PFSK-1 (cell line): Measurements from ENCODE around the gene CHIT1.

Experiments used
- FOXP2 ChIP-seq: optimal IDR thresholded peaks from 2 replicates; pipeline ENCODE3; 2011; ENCODE audit warnings: borderline replicate concordance, control low read depth, inconsistent platforms; ENCODE audit not compliant: insufficient read depth; ENCODE audit errors: extremely low read length, extremely low read depth
- POLR2AphosphoS5 ChIP-seq: IDR thresholded peaks from 2 replicates; pipeline ENCODE4 v1.6.1; 2012; ENCODE audit warnings: low read depth, mild to moderate bottlenecking, control low read depth, low read length, moderate library complexity
- SIN3A ChIP-seq: IDR thresholded peaks from 2 replicates; pipeline ENCODE4 v1.6.1; 2012; ENCODE audit warnings: mild to moderate bottlenecking, low read length, moderate library complexity, borderline replicate concordance; ENCODE audit not compliant: insufficient read depth
- TAF1 ChIP-seq: IDR thresholded peaks from 2 replicates; pipeline ENCODE4 v1.6.1; 2012; ENCODE audit warnings: low read length, control low read depth, borderline replicate concordance; ENCODE audit not compliant: insufficient read depth
- TF ChIP-seq, protein P1 (sequence below), 2 experiments: IDR thresholded peaks; 2 replicates each; pipeline versions ENCODE4 v1.6.1 to v1.8.0; 2011 to 2012; ENCODE audit warnings: low read depth in 2 of 2, low read length in 2 of 2, control low read depth in 1 of 2, inconsistent platforms in 1 of 2, mild to moderate bottlenecking in 1 of 2, moderate library complexity in 1 of 2; ENCODE audit not compliant: insufficient read depth in 1 of 2

CHIT1 gene

DNA sequence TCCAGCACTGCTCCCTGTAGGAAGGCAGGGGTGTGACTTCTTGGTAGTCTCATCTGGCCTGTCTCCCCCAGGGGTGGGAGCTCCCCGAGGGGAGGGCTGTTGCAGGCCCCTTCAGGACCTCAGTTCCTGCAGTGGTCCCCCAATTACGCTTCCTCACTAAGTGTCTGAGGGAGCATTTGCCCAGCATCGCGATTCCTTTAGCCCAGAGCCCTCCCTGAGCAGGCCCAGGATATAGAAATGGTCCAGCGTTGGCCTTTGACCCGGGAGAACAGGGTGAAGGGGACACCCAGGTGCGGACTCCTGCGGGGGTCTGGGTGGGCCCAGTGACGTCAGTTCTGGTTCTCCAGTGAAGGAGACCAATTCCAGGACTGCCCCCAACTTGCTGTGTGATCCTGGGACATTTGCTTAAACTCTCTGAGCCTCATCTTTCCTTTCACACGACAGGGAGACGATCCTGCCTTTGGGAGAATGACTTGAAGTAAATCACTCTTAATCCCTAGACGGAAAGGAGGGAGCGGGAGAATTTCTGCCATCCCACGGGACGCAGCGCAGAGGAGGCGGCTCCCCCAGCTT, 43.2 kb upstream of the CHIT1 start:
- TF ChIP-seq TAF1 (no peak), SIN3A (no peak)
- TF ChIP-seq, protein P1, sequence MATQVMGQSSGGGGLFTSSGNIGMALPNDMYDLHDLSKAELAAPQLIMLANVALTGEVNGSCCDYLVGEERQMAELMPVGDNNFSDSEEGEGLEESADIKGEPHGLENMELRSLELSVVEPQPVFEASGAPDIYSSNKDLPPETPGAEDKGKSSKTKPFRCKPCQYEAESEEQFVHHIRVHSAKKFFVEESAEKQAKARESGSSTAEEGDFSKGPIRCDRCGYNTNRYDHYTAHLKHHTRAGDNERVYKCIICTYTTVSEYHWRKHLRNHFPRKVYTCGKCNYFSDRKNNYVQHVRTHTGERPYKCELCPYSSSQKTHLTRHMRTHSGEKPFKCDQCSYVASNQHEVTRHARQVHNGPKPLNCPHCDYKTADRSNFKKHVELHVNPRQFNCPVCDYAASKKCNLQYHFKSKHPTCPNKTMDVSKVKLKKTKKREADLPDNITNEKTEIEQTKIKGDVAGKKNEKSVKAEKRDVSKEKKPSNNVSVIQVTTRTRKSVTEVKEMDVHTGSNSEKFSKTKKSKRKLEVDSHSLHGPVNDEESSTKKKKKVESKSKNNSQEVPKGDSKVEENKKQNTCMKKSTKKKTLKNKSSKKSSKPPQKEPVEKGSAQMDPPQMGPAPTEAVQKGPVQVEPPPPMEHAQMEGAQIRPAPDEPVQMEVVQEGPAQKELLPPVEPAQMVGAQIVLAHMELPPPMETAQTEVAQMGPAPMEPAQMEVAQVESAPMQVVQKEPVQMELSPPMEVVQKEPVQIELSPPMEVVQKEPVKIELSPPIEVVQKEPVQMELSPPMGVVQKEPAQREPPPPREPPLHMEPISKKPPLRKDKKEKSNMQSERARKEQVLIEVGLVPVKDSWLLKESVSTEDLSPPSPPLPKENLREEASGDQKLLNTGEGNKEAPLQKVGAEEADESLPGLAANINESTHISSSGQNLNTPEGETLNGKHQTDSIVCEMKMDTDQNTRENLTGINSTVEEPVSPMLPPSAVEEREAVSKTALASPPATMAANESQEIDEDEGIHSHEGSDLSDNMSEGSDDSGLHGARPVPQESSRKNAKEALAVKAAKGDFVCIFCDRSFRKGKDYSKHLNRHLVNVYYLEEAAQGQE (IDR thresholded peaks at IDR 0.05; ENCODE audit: insufficient read depth in 1 of 2, low read depth in 2 of 2, low read length in 2 of 2), result no peak

DNA sequence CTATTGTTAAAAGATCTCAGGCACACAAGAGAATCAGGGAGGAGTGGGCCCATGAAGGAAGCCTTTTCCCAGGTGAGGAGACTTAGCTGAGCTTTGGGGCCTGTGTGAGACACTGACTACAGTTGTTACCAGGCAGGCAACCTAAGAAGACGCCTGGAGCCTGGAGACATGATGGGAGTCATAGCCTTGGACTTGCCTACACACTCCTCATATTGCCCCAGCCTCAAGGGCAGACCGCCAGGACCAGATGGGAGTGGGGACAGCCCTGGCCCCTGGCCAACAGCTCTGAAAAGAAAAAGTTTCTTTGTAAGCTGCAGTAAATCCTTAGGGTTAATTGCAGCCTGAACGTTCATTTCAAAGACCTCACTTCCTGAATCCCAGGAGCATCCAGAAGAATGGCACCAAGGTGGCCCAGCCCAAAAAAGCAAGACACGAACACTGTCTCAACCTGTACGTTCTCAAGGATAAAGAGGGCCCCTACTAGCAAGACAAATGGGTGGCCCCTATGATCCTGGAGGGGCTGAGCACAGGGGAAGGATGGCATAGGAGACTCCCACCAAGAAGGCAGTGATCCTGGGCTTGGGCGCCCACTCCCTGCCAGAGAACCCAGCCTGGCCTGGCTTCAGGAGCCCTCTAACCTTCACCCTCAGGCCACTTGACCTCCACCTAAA, 42.6 kb upstream of the CHIT1 start:
- no peak for TF ChIP-seq TAF1
- TF ChIP-seq SIN3A, result no peak
- no peak for TF ChIP-seq FOXP2
- TF ChIP-seq, protein P1 (IDR thresholded peaks at IDR 0.05; ENCODE audit: insufficient read depth in 1 of 2, low read depth in 2 of 2, low read length in 2 of 2), result no peak
- TF ChIP-seq POLR2AphosphoS5, result no peak

DNA sequence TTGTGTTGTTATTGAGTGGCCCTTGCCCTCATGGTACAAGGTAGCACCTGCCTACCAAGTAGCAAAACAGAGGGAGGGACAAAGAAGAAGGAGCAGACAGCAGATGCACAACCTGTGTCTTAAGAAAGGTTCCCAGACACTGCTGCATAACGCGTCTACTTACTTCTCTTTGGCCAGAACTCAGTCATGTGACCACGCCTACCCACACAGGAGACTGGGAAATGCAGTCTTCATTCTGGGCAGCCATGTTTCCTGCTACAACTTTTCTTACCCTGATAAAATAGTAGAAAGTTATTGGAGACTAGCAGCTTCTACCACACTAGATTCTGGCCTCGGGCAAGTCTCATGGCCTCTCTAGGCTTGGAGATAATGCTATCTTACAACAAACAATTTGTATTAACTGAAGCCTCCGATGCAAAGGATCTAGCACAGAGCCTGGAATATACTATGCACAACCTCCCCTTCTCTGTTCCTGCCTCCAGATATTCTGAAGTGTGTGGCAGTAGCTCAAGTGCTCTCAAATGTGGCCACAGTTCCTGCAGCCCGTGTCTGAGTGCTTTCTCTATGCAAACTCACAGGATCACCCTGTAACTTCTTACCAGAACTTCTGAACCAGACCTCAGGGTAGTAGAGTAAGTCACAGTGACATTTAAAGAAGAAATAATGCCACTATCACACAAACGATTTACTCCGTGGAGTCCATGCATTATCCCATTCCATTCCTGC, 41.7 kb upstream of the CHIT1 start:
- no peak for TF ChIP-seq POLR2AphosphoS5
- TF ChIP-seq SIN3A, result no peak
- no peak for TF ChIP-seq FOXP2
- TF ChIP-seq, protein P1 (IDR thresholded peaks at IDR 0.05; ENCODE audit: insufficient read depth in 1 of 2, low read depth in 2 of 2, low read length in 2 of 2), result no peak
- TF ChIP-seq TAF1, result no peak

DNA sequence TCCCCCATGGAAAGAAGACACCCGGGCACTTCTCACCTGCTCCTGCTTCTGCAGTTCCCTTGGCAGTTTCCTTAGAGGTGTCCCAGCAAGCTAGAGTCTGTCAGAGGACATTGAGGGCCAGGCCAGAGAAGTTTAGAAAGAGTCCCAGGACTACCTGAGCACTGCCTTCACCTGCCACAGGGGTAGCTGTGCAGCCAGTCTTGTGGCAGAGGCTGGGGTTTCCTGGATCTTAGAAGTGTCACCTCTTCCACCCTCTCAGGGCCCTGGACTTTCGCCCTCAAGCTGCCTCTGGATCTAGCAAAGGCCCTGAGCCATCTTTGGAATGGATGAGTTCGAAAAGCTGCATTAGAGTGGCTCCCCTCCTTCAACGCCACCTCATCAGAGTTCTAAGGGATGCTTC, 41.0 kb upstream of the CHIT1 start:
- TF ChIP-seq SIN3A (no peak), POLR2AphosphoS5 (no peak), FOXP2 (no peak), TAF1 (no peak)
- TF ChIP-seq, protein P1 (IDR thresholded peaks at IDR 0.05; ENCODE audit: insufficient read depth in 1 of 2, low read depth in 2 of 2, low read length in 2 of 2), result no peak
